SIG-M5 (cell line): ENCODE data around the gene KIAA0586.
"Not testable (repeated sequence)": the region's sequence is repeated elsewhere in the genome, so short reads cannot be mapped to it uniquely, and the experiment has no call there.

Source experiments
- DNase-seq: peaks from one replicate; lab custom pipeline; 2025; lab: John Stamatoyannopoulos, UW

KIAA0586 gene

DNA sequence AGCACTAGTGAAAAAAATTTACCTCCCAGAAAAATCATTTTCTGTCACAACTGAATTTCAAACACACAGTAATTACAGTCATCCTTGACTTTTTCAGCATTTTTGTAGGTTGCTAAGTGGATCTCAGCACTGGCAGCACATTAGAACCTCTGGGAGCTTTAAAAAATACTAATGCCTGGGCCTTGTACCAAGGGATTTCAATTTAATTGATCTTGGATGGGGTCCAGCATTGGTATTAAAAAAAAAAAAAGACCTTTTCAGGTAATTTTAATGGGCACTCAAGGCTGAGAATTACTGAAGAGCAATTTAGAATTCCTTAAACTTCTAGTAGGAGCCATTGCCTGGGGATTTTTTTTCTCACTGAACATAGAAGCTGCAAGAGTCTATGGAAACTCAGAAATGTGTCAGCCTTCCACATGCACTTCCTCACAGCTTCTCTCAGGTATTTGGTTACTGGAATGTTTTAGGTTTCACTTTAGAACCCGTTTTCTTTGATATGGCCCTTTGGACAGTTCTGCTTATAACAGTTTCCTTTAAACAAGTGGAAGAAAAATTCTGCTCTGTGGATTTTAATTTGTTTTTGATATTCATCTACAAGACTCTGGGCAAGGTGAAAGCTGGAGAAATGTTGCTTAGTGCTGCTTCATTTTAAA, 121.7 kb downstream of the KIAA0586 start:
- DNase-seq = no peak

DNA sequence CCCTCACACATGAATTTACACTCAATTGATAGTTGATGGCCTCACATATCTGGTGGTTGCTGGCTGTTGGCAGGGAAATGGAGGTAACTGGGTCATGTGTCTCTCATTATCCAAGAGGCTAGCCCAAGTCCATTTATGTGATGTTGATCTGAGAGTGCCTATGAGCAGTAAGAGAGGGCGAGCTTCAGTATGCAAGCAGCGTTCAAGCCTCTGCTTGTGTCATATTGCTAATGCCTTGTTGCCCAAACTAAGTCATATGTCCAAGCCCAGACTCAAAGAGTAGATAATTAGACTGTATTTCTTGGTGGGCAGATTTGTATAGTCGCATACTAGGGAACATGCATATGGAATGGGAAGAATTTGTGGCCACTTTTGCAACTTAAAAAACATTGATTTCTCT, 126.4 kb downstream of the KIAA0586 start:
- DNase-seq = no peak

DNA sequence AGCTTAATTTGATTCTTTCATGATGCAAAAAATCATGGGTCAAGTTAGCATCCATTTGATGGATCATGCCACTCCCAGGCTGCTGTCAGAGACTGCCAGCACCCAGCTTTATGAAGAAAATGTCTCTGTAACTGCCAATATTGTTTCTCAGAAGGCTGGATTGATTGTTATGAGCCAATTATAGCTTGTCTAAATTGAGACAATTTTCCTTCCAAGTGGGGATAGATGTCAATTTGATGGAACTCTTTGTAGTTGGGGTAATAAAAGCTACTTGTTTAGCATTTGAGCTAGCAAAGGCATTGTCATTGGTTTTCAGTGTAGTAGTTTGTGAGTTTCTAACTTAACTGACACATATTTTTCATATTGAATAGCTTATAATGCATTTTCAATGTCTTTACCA, 128.1 kb downstream of the KIAA0586 start:
- no peak for DNase-seq

DNA sequence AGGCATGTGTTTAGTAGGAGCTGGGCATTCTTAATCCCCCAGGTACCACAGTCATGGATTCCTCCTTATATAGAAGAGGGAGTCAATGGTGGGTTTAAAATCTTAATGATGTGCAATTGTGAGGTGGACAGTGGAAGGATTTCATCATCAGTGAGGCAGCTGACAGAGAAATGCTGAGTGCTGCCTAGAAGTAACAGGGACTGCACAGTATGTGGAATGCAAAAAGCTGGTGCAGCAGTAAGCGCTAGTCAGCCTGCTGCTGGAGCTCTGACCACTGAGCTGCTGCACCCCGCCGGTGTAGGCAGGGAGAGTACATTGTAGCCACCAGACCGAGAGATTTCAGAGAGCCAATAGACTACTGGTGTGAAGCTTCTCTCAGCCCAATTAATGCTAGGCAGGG, 129.7 kb downstream of the KIAA0586 start:
- DNase-seq = no peak

DNA sequence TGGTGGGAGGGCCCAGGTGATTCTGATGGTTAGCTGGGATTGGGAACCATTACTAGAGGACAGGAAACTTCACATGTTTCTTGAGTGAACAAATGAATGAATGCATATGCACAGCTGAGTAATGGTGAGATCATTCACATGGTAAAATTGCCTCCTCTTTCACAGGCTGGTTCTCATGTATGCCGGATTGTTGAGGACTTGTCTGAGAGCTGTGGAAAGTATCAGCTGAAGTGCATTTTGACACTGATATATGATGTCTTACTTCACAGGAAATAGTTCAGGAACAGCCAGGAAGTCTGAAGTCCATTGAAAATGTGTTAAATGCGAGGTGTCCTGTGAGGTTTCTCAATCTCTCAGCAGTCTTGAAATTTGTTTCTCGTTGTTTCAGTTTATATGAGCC, 132.7 kb downstream of the KIAA0586 start:
- DNase-seq = no peak

DNA sequence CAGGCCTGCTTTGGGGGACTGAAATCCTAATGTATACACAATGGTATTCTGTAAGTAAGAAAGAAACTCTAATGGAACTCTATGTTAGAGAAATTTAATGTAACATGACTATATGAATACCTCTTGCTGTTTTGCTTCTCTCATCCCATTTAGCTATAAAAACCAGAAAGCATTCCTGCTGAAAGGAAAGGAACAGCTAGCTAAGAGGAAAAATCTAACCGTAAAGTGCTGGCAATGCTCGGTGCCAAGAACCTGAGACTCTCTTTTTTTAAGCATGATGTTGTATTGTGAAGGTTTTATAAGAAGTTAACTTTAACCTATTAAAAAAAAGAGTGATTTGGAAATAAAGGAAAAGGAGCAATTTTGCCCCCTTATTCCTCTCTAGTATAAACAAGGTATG, 134.6 kb downstream of the KIAA0586 start:
- no peak for DNase-seq

DNA sequence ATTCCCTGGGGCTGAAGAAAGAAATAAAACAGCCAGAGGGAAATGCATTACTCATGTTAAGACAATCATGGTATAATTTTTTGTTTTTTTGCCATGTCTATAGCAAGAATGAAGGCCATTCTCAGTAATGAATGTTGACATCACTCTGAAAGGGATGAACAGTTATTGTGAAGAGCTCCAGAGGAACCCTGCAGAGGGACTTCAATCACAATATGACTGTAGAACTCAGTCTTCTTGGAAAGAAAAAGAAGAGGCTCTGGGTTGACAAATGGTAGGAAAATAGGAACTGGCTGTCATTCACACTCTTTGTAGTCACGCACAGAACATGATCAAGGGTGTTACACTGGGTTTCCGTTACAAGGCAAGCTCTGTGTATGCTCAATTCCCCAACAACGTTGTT, 136.5 kb downstream of the KIAA0586 start:
- DNase-seq = no peak

DNA sequence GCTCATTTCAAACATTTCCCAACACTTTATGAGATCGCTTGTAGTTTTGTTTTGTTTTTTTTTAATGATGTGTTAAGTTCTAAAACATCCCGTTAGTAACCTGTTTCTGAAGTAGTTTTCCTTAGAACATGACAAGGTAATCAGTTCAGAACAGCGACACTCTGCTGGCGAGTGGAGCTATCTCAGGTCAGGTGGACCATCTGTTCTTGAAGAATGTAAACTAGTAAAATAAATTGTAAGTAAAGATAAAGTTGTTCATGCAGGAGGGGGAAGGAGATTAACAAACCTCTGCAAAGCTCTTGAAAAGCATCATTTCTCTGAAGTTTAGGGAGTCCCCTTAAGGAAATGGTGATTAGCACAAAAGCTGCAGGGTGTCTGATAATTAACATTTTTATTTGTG, 138.3 kb downstream of the KIAA0586 start:
- no peak for DNase-seq

DNA sequence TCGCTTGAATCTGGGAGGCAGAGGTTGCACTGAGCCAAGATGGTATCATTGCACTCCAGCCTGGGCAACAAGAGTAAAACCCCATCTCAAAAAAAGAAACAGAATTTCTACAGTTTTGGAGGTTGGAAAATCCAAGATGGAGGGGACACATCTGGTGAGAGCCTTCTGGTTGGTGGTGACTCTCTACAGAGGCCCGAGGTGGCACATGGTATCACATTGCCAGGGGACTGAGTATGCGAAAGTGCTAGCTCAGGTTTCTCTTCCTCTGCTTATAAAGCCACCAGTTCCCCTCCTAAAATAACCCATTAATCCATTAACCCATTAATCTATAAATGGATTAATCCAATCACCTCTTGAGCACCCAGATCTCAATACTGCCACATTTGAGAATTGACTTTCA, 139.5 kb downstream of the KIAA0586 start:
- DNase-seq = no peak

DNA sequence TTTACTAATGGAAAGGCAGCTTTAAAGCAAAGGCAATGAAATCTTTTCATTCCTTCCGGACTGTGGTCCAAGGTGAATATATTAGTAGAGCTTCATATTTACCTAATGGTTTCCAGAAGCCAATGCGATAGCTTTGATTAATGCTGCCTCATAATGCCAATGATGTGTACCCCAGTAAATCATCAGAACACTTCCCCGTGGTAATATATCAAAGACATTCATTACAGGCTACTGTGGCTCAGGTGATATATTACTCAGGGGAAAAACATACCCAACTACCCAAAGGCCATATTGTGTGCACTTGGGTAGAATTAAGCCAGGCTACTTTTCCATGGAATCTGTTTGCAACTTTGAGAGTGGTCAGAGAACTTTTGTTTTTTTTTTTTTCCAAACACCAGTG, 140.8 kb downstream of the KIAA0586 start:
- DNase-seq = no peak

DNA sequence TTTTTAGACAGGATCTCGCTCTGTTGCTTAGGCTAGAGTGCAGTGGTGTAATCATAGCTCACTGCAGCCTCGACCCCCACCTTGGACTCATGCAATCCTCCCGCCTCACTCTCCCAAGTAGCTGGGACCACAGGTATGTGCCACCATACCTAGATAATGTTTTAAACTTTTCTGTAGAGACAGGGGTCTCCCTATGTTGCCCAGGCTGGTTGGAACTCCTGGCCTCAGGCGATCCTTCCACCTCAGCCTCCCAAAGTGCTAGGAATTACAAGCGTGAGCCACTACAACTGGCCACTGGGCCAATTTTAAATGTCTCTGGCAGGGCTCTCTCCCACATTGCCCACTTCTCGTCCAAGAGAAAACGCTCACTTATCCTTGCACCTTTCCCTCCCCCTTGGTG, 143.7 kb downstream of the KIAA0586 start:
- DNase-seq = no peak

DNA sequence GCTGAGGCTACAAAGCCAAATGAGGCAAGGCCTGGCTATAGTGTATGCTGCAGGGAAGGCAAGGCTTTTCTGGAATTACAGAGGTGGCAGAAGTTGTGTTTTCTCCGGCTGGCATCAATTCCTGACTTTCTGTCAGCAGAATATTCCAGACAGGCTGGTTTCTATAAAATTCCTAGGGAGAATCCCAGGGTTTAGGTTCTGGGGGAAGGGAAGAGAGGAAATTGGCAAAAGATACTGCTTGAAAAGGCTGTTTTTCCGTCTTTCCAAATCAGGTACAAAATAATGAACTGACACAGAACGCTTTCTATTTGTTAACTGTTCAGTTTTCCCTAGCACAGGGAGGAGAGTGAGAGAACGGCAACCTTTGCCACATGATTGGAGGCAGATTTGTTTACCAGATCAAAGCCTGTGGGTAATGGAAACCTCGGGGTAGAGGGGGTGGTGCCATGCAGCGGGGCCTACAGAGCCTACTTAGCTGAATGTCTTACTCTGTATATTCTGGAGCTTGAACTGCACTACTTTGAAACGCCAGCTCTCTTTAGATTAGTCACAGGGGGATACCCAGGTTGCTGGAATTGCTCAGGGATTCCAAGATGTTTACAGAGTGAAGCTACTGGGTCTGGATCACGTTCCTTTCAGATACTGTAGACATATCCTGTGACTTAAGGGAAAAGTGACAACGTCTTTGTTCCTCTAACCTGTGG, 144.4 kb downstream of the KIAA0586 start:
- no peak for DNase-seq

DNA sequence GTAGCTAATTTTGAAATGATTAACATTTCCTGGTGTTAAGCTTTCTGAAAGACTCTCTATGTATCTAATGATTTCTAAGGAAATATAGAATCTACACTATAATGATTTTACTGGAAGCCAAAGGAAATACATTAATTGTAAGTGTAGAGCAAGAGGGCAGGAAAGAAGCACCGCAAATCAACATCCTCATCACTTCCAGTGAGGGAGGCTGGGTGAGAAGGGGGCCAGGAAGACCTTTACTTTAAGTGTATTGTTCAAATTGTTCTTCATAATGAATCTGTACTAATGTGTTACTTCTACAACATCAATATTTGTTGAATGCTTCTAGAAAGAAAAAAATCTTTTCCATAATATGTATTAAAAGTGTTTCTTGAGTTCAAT, 144.9 kb downstream of the KIAA0586 start:
- no peak for DNase-seq

DNA sequence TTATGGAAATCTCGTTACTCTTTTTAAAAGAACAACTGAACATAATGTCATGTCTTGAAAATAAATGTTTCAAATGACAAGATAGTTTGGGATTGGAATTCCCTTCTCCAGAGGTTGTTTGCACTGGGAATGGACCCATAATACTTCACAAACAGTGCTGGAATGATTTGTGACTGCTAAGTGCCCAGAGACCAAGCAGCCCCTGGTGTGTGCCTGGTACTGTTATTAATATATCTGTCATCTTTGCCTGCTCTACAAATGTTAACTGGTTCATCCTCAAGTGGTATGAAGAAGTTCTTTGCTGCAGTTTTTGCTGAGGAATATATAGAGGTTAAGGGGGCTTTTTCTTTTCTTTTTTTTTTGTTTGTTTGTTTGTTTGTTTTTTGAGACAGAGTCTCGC, 145.3 kb downstream of the KIAA0586 start:
- no peak for DNase-seq

DNA sequence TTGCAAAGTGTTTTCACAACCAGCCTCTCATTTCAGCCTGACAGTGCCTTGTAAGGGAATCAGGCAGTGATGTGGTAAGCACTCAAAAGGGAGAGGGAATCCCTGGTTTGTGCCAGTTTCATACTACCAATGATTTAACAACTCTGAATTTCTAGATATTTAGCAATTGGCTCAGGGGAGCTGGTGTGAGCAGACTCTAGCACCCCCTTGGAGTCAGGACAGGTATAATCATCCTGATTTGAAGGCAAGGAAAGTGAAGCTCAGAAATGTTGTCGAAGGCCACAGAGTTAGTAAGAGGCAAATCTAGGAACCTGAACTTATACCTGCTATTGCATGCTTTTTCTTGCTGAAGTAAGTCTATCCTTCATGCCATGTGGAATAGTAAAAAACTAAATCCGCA, 147.1 kb downstream of the KIAA0586 start:
- no peak for DNase-seq

DNA sequence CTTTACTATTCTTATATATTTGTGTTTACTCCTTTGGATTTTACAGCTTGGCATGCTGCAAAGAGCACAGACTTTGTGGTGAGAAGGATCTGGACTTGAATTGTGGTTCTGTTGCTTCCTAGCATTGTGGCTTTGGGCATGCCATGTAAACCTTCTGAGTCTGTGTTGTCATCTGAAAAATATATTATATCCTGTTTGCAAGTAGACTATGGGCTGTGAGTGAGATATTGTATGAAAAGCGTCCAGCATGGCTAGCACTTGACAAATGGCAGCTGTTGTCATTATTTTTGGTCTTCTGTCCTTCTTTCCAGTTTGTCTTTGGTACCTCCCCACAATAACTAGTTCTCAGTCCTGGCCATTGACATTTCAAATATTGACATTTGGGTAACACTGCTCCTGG, 148.4 kb downstream of the KIAA0586 start:
- DNase-seq = no peak

DNA sequence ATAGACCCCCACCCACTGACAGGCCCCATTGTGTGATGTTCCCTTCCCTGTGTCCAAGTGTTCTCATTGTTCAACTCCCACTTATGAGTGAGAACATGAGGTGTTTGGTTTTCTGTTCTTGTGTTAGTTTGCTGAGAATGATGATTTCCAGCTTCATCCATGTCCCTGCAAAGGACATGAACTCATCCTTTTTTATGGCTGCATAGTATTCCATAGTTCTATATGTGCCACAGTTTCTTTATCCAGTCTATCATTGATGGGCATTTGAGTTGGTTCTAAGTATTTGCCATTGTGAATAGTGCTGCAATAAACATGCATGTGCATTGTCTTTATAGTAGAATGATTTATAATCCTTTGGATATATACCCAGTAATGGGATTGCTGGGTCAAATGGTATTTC, 152.5 kb downstream of the KIAA0586 start:
- not testable (repeated sequence) for DNase-seq

DNA sequence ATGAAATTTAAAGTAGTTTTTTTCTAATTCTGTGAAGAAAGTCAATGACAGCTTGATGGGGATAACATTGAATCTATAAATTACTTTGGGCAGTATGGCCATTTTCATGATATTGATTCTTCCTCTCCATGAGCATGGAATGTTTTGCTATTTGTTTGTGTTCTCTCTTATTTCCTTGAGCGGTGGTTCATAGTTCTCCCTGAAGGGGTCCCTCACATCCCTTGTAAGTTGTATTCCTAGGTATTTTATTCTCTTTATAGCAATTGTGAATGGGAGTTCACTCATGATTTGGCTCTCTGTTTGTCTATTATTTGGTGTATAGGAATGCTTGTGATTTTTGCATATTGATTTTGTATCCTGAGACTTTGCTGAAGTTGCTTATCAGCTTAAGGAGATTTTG, 153.9 kb downstream of the KIAA0586 start:
- not testable (repeated sequence) for DNase-seq

DNA sequence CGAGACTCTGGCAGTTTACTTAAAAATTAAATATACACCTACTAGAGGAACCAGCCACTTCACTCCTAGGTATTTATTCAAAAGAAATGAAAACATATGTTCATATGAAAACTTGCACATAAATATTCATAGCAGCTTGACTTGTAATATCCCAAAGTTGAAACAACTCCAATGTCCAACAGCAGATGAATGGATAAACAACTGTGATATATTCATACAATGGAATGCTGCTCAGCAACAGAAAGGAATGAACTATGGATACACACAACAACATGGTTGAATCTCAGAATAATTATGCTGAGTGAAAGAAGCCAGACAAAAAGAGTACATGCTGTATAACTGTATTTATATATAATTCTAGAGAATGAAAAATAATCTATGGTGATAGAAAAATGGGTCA, 156.9 kb downstream of the KIAA0586 start:
- DNase-seq = no peak

DNA sequence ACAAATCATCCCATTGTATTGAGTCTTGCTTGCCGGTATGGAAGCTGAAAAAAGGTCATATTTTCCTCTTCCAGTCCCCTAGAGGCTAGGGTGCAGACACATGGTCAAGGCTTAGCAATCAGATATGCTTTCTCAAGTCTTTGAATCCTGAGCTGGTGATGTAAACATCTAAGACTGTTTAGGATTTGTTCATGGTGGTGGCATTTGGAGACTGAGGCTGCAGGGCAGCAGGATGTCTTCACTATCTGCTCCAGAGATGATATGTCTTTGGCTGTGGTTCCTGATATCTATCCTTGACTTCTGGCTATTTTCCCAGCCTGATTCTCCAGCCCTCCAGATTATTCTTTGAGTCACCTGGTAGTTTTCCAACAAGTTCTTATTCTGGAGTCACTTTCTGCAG, 159.8 kb downstream of the KIAA0586 start:
- no peak for DNase-seq

DNA sequence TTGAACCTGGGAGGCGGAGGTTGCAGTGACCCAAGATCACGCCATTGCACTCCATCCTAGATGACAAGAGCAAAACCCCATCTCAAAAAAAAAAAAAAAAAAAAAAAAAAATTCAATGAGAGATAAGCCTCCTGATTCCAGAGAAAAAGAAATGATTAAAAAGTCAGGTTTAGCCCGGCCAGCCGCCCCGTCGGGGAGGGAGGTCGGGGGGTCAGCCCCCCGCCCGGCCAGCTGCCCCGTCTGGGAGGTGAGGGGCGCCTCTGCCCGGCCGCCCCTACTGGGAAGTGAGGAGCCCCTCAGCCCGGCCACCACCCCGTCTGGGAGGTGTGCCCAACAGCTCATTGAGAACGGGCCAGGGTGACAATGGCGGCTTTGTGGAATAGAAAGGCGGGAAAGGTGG, 160.8 kb downstream of the KIAA0586 start:
- DNase-seq = not testable (repeated sequence)

DNA sequence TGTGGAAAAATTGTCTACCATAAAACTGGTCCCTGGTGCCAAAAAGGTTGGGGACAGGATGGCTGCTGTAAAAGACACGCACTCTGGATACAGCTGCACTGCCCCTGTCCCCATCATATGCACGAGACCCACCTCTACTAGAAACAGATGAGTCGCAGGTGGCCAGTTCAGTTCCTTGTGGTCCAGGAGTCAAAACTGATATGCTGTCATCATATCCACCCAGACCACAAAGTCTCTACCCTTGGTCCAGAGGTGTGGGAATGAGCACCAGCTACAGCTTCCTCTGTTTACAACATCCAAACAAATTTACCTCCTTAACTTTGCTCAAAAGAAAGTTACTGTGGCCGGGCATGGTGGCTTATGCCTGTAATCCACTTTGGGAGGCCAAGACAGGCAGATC, 166.5 kb downstream of the KIAA0586 start:
- no peak for DNase-seq

DNA sequence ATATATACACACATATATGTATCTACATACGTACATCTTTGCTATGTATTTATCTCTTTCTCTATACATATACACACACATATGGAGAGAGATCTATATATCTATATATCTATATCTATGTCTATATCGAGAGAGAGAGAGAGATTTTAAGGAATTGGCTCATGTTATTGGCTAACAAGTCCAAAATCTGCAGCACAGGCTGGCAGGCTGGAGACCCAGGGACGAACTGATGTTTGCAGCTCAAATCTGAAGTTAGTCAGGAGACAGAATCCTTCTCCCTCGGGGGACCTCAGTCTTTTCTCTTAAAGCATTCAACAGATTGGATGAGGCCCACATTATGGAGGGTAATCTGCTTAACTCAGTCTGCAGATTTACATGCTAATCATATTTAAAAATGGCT, 169.5 kb downstream of the KIAA0586 start:
- no peak for DNase-seq
